ENCODE results near the gene ZNF652. TPM values are rescaled to one million over a fixed set of nuclear protein-coding genes. Genes with fewer than 3 reads are reported as not detected.
"Not testable (repeated sequence)": the region's sequence is repeated elsewhere in the genome, so short reads cannot be mapped to it uniquely, and the experiment has no call there.

Gene ZNF652
- total and polyA plus RNA-seq, 8 donors = 27.8 to 46.8 (median 30.8) TPM

- Histone ChIP-seq H3K9me3 (no peaks in the 10 kb centered on the region), H3K4me3 (no peak overlapping the region), H3K4me1 (no peaks in the 10 kb centered on the region), H3K36me3 (no peaks in the 10 kb centered on the region), H3K27me3 (no peaks in the 10 kb centered on the region), H3K27ac (no peak overlapping the region)
- TF ChIP-seq CTCF (IDR thresholded peaks at IDR 0.05) = no peak
- ATAC-seq = no peak
- DNase-seq = no peak
- intact Hi-C loops (cut with DNase I) = no loop called here
Measured at GRCh38 chr17:49269356-49269755, 92.7 kb downstream of the ZNF652 start.

- no peak for DNase-seq
- Histone ChIP-seq H3K27me3 (no peaks in the 10 kb centered on the region), H3K36me3 (no peaks in the 10 kb centered on the region), H3K27ac (no peak overlapping the region), H3K4me1 (no peaks in the 10 kb centered on the region), H3K4me3 (no peak overlapping the region), H3K9me3 (no peaks in the 10 kb centered on the region)
- TF ChIP-seq CTCF (IDR thresholded peaks at IDR 0.05) = no peak
- intact Hi-C loops (cut with DNase I) = no loop called here
- ATAC-seq = no peak
Measured at GRCh38 chr17:49267912-49268311, 94.1 kb downstream of the ZNF652 start.

GRCh38 chr17:49266233-49266632 is 95.8 kb downstream of the ZNF652 start:
- Histone ChIP-seq H3K27me3 (no peaks in the 10 kb centered on the region), H3K9me3 (no peaks in the 10 kb centered on the region), H3K4me1 (peaks cover 0 to under 1% of the 10 kb centered on the region in 2 donors), H3K36me3 (no peaks in the 10 kb centered on the region), H3K4me3 (no peak overlapping the region), H3K27ac (no peak overlapping the region)
- DNase-seq (no peak), ATAC-seq (no peak)
- no peak for TF ChIP-seq CTCF (IDR thresholded peaks at IDR 0.05)
- intact Hi-C loops (cut with DNase I) = no loop called here

- H3K27me3 ChIP-seq; H3K9me3 ChIP-seq; H3K4me3 ChIP-seq; DNase-seq; H3K27ac ChIP-seq; ATAC-seq; H3K36me3 ChIP-seq; intact Hi-C loops (cut with DNase I): not testable (repeated sequence)
- H3K4me1 ChIP-seq = peaks cover 0 to 17% of the 10 kb centered on the region in 2 donors
Measured at GRCh38 chr17:49261540-49261939, 100.5 kb downstream of the ZNF652 start.

GRCh38 chr17:49260817-49261291 is 101.2 kb downstream of the ZNF652 start:
- intact Hi-C loops (cut with DNase I) = no loop called here
- no peaks in the 10 kb centered on the region for H3K9me3 ChIP-seq
- DNase-seq = peak in 3 of 4 donors; percentile 15 to 39 (median 30)
- H3K27ac ChIP-seq = peak overlapping the region; percentile 83 to 94
- no peaks in the 10 kb centered on the region for H3K27me3 ChIP-seq
- peaks cover 0 to 17% of the 10 kb centered on the region in 2 donors for H3K4me1 ChIP-seq
- ATAC-seq = no peak
- H3K36me3 ChIP-seq = no peaks in the 10 kb centered on the region
- TF ChIP-seq CTCF (IDR thresholded peaks at IDR 0.05) = no peak
- H3K4me3 ChIP-seq = peak overlapping the region; percentile 31 to 53

All from left lung (tissue), 10 donors.